Hepatocyte (in vitro differentiated cells): ENCODE data around the gene ZNF792. TPM values are rescaled to one million over a fixed set of nuclear protein-coding genes. Genes with fewer than 3 reads are reported as not detected.
"Not testable (repeated sequence)": the region's sequence is repeated elsewhere in the genome, so short reads cannot be mapped to it uniquely, and the experiment has no call there.

Experiments used
- DNase-seq: peaks from one replicate; pipeline ENCODE4 v3.0.0-alpha.2; 2016; ENCODE audit warnings: low spot score
- H2AFZ ChIP-seq: fragments of 200-600 bp; sonication (generic); 2 replicates; pipeline ENCODE4 v1.6.0; 2016; ENCODE audit warnings: antibody characterized with exemption, mild to moderate bottlenecking
- H3K27ac ChIP-seq: fragments of 200-600 bp; sonication (generic); 2 replicates; pipeline ENCODE4 v1.5.1; 2016; ENCODE audit warnings: mild to moderate bottlenecking
- H3K27me3 ChIP-seq: fragments of 200-600 bp; sonication (generic); 2 replicates; pipeline ENCODE4 v1.6.1; 2016
- H3K36me3 ChIP-seq: fragments of 200-600 bp; sonication (generic); replicated peaks from 2 replicates; pipeline ENCODE4 v1.5.1; 2016; ENCODE audit warnings: low read depth; ENCODE audit not compliant: insufficient read depth
- H3K4me1 ChIP-seq: fragments of 200-600 bp; sonication (generic); 2 replicates; pipeline ENCODE4 v1.5.1; 2016; ENCODE audit warnings: mild to moderate bottlenecking, moderate library complexity; ENCODE audit not compliant: insufficient read depth
- H3K4me2 ChIP-seq: fragments of 200-600 bp; sonication (generic); 2 replicates; pipeline ENCODE4 v1.6.0; 2016
- H3K4me3 ChIP-seq: fragments of 200-600 bp; sonication (generic); 2 replicates; pipeline ENCODE4 v1.5.1; 2016; ENCODE audit warnings: mild to moderate bottlenecking
- H3K79me2 ChIP-seq: fragments of 200-600 bp; sonication (generic); 2 replicates; pipeline ENCODE4 v1.6.0; 2017; ENCODE audit warnings: mild to moderate bottlenecking
- H3K9me2 ChIP-seq: fragments of 200-600 bp; sonication (generic); replicated peaks from 2 replicates; pipeline ENCODE4 v1.6.0; 2017; ENCODE audit warnings: mild to moderate bottlenecking; ENCODE audit not compliant: insufficient read depth
- H3K9me3 ChIP-seq: fragments of 200-600 bp; sonication (generic); 2 replicates; pipeline ENCODE4 v1.5.1; 2016; ENCODE audit warnings: low read depth, mild to moderate bottlenecking
- H4K20me1 ChIP-seq: fragments of 200-600 bp; sonication (generic); 2 replicates; pipeline ENCODE4 v1.6.0; 2016; ENCODE audit warnings: mild to moderate bottlenecking; ENCODE audit not compliant: insufficient read depth, poor library complexity, severe bottlenecking
- EZH2 ChIP-seq: fragments of 200-600 bp; sonication (generic); IDR thresholded peaks from 2 replicates; pipeline ENCODE4 v1.6.1; 2016; ENCODE audit warnings: antibody characterized with exemption, mild to moderate bottlenecking, borderline replicate concordance
- EZH2phosphoT487 ChIP-seq: fragments of 200-600 bp; sonication (generic); IDR thresholded peaks from one replicate; pipeline ENCODE4 v1.6.1; 2018; ENCODE audit warnings: antibody characterized with exemption, mild to moderate bottlenecking, low read depth, moderate library complexity; ENCODE audit not compliant: unreplicated experiment, severe bottlenecking
- WGBS: methylation state at CpG from one replicate; pipeline ENCODE4 v1.1.6; 2016; ENCODE audit warnings: low lambda C conversion rate; ENCODE audit errors: missing lambda C conversion rate; 5-methylcytosine and 5-hydroxymethylcytosine counted together
- polyA plus RNA-seq: library from polyadenylated mRNA; unstranded; fragments of >200 nt; fragmentation: Nextera tagmentation; extraction: Ambion mirVana; gene quantifications from 2 replicates; pipeline ENCODE4 v1.2.1, GENCODE V29; 2016
- total RNA-seq: library from RNA; depleted of rRNA; stranded (reverse); fragments of >200 nt; gene quantifications from 2 replicates; pipeline ENCODE4 v1.2.3, GENCODE V29; 2014
- TF ChIP-seq, protein P1 (sequence below): fragments of 200-600 bp; sonication (generic); IDR thresholded peaks from 2 replicates; pipeline ENCODE4 v1.5.1; 2016; ENCODE audit warnings: antibody characterized with exemption, mild to moderate bottlenecking; ENCODE audit not compliant: poor library complexity

ZNF792 gene
- total and polyA plus RNA-seq, 2 experiments from 2014 or later = 3.5 to 9.5 TPM

DNA sequence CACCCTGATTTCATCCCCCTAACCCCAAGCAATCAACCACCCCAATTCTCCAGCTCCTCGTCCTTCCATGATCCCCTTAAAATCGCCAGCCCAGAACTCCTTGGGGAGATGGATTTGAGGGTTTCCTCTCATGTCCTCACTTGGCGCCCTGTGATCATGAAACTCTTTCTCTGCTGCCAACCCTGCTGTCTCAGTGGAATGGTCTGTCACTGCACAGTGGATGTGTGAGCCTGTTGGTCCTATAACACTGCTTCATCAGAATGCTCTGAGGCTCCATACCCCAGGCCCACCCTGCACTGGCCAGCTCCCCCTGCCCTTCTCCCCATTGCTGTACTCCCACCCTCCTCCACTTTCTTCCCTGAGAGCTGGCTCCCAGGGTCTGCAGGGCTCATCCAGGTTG, 12.6 kb upstream of the ZNF792 start:
- Histone ChIP-seq H4K20me1 (no peaks in the 10 kb centered on the region), H3K79me2 (no peaks in the 10 kb centered on the region), H3K4me2 (no peak overlapping the region), H3K27ac (no peak overlapping the region), H2AFZ (no peak overlapping the region), H3K9me2 (no peaks in the 10 kb centered on the region), H3K4me3 (no peak overlapping the region), H3K27me3 (no peaks in the 10 kb centered on the region), H3K36me3 (no peaks in the 10 kb centered on the region), H3K4me1 (no peaks in the 10 kb centered on the region), H3K9me3 (no peaks in the 10 kb centered on the region)
- DNase-seq = no peak
- WGBS = 87% methylated on average over 3 of the region's 3 CpGs
- TF ChIP-seq, protein P1, sequence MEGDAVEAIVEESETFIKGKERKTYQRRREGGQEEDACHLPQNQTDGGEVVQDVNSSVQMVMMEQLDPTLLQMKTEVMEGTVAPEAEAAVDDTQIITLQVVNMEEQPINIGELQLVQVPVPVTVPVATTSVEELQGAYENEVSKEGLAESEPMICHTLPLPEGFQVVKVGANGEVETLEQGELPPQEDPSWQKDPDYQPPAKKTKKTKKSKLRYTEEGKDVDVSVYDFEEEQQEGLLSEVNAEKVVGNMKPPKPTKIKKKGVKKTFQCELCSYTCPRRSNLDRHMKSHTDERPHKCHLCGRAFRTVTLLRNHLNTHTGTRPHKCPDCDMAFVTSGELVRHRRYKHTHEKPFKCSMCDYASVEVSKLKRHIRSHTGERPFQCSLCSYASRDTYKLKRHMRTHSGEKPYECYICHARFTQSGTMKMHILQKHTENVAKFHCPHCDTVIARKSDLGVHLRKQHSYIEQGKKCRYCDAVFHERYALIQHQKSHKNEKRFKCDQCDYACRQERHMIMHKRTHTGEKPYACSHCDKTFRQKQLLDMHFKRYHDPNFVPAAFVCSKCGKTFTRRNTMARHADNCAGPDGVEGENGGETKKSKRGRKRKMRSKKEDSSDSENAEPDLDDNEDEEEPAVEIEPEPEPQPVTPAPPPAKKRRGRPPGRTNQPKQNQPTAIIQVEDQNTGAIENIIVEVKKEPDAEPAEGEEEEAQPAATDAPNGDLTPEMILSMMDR = no peak
- no peak for TF ChIP-seq EZH2
- no peak for TF ChIP-seq EZH2phosphoT487

DNA sequence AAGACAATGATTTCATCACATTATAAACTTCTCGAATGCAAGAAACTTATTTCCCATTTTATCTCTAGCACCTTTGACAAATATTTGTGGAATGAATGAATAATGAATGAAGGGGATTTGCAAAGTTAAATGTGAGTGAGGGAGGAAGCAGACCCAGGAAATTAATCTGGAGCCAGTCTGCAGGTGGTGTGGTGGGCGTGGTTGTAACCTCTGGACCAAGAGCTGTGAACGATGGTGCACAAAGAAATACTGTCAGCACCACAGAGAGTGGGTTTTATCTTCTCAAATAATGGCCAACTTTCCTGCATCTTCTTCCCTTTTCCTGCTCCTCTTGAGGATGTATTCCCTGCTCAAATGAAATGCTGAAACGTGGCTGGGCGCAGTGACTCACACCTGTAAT, 11.0 kb upstream of the ZNF792 start:
- TF ChIP-seq EZH2phosphoT487 (no peak), EZH2 (no peak)
- TF ChIP-seq, protein P1 = no peak
- H3K9me2 ChIP-seq = no peaks in the 10 kb centered on the region
- H3K27ac ChIP-seq = peak overlapping the region; percentile 56
- no peak for DNase-seq
- H3K9me3 ChIP-seq = no peaks in the 10 kb centered on the region
- no peaks in the 10 kb centered on the region for H3K27me3 ChIP-seq
- H3K4me1 ChIP-seq = no peaks in the 10 kb centered on the region
- no peaks in the 10 kb centered on the region for H3K79me2 ChIP-seq
- no peak overlapping the region for H2AFZ ChIP-seq
- H3K36me3 ChIP-seq = no peaks in the 10 kb centered on the region
- no peak overlapping the region for H3K4me2 ChIP-seq
- no peak overlapping the region for H3K4me3 ChIP-seq
- 50% methylated on average over 5 of the region's 5 CpGs for WGBS
- H4K20me1 ChIP-seq = no peaks in the 10 kb centered on the region

DNA sequence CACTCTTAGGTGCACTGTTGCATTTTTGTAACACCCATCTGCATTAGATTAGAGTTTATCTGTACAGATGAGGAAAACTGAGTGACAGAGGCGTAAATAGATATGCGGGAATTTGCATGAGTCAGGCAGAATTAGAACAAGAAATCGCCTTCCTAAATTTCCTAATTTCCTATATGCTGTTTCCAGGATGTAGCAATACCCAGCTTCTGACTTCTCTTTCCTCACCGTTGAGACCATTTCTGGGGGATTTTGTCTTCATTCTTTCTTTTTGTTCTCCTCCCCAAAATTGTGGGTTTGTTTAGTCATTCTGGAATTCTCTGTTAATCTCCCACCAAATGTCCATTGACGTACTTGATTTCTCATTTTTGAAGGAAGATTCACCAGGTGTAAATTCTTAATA, 10.6 kb upstream of the ZNF792 start:
- Histone ChIP-seq H3K79me2 (no peaks in the 10 kb centered on the region), H3K9me2 (no peaks in the 10 kb centered on the region), H3K4me3 (no peak overlapping the region), H4K20me1 (no peaks in the 10 kb centered on the region), H3K4me1 (no peaks in the 10 kb centered on the region), H3K36me3 (no peaks in the 10 kb centered on the region), H2AFZ (no peak overlapping the region), H3K9me3 (no peaks in the 10 kb centered on the region), H3K27ac (peak overlapping the region; percentile 56), H3K4me2 (no peak overlapping the region), H3K27me3 (no peaks in the 10 kb centered on the region)
- DNase-seq = no peak
- TF ChIP-seq EZH2phosphoT487 (no peak), EZH2 (no peak)
- TF ChIP-seq, protein P1 = no peak
- 74% methylated on average over 5 of the region's 5 CpGs for WGBS

DNA sequence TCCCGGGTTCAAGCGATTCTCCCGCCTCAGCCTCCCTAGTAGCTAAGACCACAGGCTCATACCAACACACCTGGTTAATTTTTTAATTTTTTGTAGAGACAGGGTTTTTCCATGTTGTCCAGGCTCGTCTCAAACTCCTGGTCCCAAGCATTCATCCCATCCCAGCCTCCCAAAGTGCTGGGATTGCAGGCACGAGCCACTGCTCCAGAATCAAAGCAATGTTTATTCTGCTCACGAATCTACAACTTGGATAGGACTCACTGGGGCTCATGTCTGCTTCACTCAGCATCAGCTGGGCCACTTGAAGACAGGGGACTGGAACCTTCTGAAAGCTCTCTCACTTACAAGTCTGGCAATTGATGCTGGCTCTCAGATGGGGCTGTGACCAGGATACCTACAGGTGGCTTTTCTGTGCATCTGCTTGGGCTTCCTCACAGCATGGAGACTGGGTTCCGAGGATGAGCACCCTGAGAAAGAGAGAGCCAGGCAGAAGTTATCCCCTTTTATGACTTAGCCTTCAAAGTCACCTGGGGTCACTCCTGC, 8.2 kb upstream of the ZNF792 start:
- 83% methylated on average over 7 of the region's 7 CpGs for WGBS
- TF ChIP-seq EZH2 (no peak), EZH2phosphoT487 (no peak)
- TF ChIP-seq, protein P1 = no peak
- Histone ChIP-seq H3K9me2 (no peaks in the 10 kb centered on the region), H3K27me3 (no peaks in the 10 kb centered on the region), H3K4me3 (no peak overlapping the region), H2AFZ (no peak overlapping the region), H3K9me3 (no peaks in the 10 kb centered on the region), H3K79me2 (no peaks in the 10 kb centered on the region), H3K27ac (no peak overlapping the region), H3K4me2 (no peak overlapping the region), H3K36me3 (no peaks in the 10 kb centered on the region), H3K4me1 (no peaks in the 10 kb centered on the region), H4K20me1 (no peaks in the 10 kb centered on the region)
- DNase-seq = no peak

DNA sequence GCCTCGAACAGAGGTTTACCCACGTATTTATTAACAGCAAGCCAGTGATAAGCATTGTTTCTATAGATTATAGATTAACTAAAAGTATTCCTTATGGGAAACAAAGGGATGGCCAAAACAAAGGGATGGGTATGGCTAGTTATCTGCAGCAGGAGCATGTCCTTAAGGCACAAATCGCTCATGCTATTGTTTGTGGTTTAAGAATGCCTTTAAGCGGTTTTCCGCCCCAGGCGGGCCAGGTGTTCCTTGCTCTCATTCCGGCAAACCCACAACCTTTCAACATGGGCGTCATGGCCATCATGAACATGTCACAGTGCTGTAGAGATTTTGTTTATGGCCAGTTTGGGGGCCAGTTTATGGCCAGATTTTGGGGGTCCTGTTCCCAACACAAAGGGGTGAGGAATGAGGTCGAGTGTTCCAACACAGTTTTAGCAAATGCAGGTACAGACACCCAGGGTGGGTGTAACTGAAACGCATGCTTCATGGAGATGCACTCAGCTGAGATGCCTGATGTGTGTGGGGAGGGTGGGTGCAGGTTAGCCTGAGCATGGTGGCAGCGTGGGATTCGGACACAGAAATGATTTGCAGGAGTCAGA, 6.3 kb upstream of the ZNF792 start:
- not testable (repeated sequence) for DNase-seq, H3K36me3 ChIP-seq, H3K4me2 ChIP-seq, H3K9me2 ChIP-seq, H3K9me3 ChIP-seq, H3K27me3 ChIP-seq, H2AFZ ChIP-seq, H3K79me2 ChIP-seq, H3K27ac ChIP-seq, H3K4me3 ChIP-seq, H4K20me1 ChIP-seq, H3K4me1 ChIP-seq
- 88% methylated on average over 12 of the region's 12 CpGs for WGBS
